Measurements from ENCODE around the gene MAGEB1. TPM values are rescaled to one million over a fixed set of nuclear protein-coding genes. Genes with fewer than 3 reads are reported as not detected.

Gene MAGEB1
- total and polyA plus RNA-seq, 2 experiments from 2014 or later = 0.15 TPM; not detected in 1

- no peak for TF ChIP-seq CTCF (conservative IDR thresholded peaks at IDR 0.05; ENCODE audit: low read depth in 2 of 2)
- no peak for TF ChIP-seq CREB1 (CRISPR knock-in tag; IDR thresholded peaks at IDR 0.05; ENCODE audit: low read depth)
- TF ChIP-seq STAT1 (IDR thresholded peaks at IDR 0.05; ENCODE audit: unreplicated experiment) = no peak
- no peak for TF ChIP-seq REST (IDR thresholded peaks at IDR 0.05; ENCODE audit: unreplicated experiment)
- no peak for TF ChIP-seq ZNF114 (CRISPR knock-in tag; IDR thresholded peaks at IDR 0.05)
- TF ChIP-seq JUNB (IDR thresholded peaks at IDR 0.05; ENCODE audit: unreplicated experiment) = no peak
- TF ChIP-seq NANOG (IDR thresholded peaks at IDR 0.05; ENCODE audit: borderline replicate concordance) = no peak
- no peak for TF ChIP-seq POLR2AphosphoS5 (IDR thresholded peaks at IDR 0.05; ENCODE audit: low read depth)
- TF ChIP-seq EZH2 (IDR thresholded peaks at IDR 0.05; ENCODE audit: low read depth, unreplicated experiment) = no peak
- TF ChIP-seq EZH2phosphoT487 (IDR thresholded peaks at IDR 0.05; ENCODE audit: unreplicated experiment) = no peak
- no peak for TF ChIP-seq ETS1 (IDR thresholded peaks at IDR 0.05)
Measured at GRCh38 chrX:30241724-30242415, 5.1 kb upstream of the MAGEB1 start, which contains the start of gene MAGEB4 (continued).

GRCh38 chrX:30248854-30249253 lies 1.9 kb downstream of the MAGEB1 start:
- H3K79me2 ChIP-seq (replicated peaks; ENCODE audit: insufficient read depth) = no peaks in the 10 kb centered on the region
- TF ChIP-seq ZNF114 (CRISPR knock-in tag; IDR thresholded peaks at IDR 0.05) (no peak), JUNB (IDR thresholded peaks at IDR 0.05; ENCODE audit: unreplicated experiment) (no peak), NANOG (IDR thresholded peaks at IDR 0.05; ENCODE audit: borderline replicate concordance) (no peak), ZNF462 (CRISPR knock-in tag; IDR thresholded peaks at IDR 0.05) (no peak)

More at GRCh38 chrX:30248854-30249253, 1.9 kb downstream of the MAGEB1 start:
- no peak overlapping the region for H3K27ac ChIP-seq (ENCODE audit: low read depth)
- no peaks in the 10 kb centered on the region for H3F3A ChIP-seq (replicated peaks; ENCODE audit: low read depth)
- H3K4me3 ChIP-seq = no peak overlapping the region
- no peaks in the 10 kb centered on the region for H3K36me3 ChIP-seq (ENCODE audit: insufficient read depth)
- H3K27ac Mint-ChIP-seq = no peak overlapping the region
- H3K9me3 Mint-ChIP-seq = no peaks in the 10 kb centered on the region; the same call in 1 of the 3 replicates
- H4K20me1 ChIP-seq (replicated peaks; ENCODE audit: insufficient read depth) = no peaks in the 10 kb centered on the region
- H3K4me2 ChIP-seq = no peak overlapping the region
- no peaks in the 10 kb centered on the region for H3K4me1 Mint-ChIP-seq
- no peak for DNase-seq (ENCODE audit: low spot score)
- no peak overlapping the region for H3K4me3 Mint-ChIP-seq
- no peak for ATAC-seq
- H3K27me3 Mint-ChIP-seq (ENCODE audit: insufficient read depth, low read depth, poor library complexity) = peaks cover 8% of the 10 kb centered on the region
- H2AFZ ChIP-seq = no peak overlapping the region
- H3K4me1 ChIP-seq (ENCODE audit: insufficient read depth) = no peaks in the 10 kb centered on the region
- H3K9me2 ChIP-seq (ENCODE audit: insufficient read depth) = no peaks in the 10 kb centered on the region
- H3K27me3 ChIP-seq (ENCODE audit: insufficient read depth) = no peaks in the 10 kb centered on the region
- no peaks in the 10 kb centered on the region for H3K36me3 Mint-ChIP-seq (ENCODE audit: low read depth)

Measured in GM23338 (cell line).